MCF 10A (cell line): ENCODE data around the gene IL11RA. TPM values are rescaled to one million over a fixed set of nuclear protein-coding genes. Genes with fewer than 3 reads are reported as not detected.

Experiments used
- BruUV-seq: library from RNA; stranded (reverse); fragments of 400-500 nt; replicated peaks from 2 replicates; lab custom pipeline; 2021; lab: Mats Ljungman, UMichigan
- CTCF ChIA-PET: fragments of 300-600 bp; sonication (Branson Sonifier 250); formaldehyde crosslinking; extraction: SDS; loops from one replicate; lab custom pipeline; 2021; ENCODE audit warnings: antibody characterized with exemption, inconsistent platforms; lab: Yijun Ruan, JAX
- POLR2A ChIA-PET: fragments of 300-600, 350-650 bp; sonication (Branson Sonifier 250); formaldehyde crosslinking; extraction: SDS; loops from one replicate; lab custom pipeline; 2020; ENCODE audit warnings: antibody characterized with exemption, inconsistent platforms; lab: Yijun Ruan, JAX
- DNase-seq: peaks from one replicate; pipeline ENCODE4 v3.0.0-alpha.2; 2018; ENCODE audit not compliant: unreplicated experiment
- H3K27ac Mint-ChIP-seq: one replicate; pipeline ENCODE4 v1.8.0; 2022; ENCODE audit warnings: mild to moderate bottlenecking, low read depth, mixed read lengths; ENCODE audit not compliant: unreplicated experiment
- H3K27me3 Mint-ChIP-seq: one replicate; pipeline ENCODE4 v1.8.0; 2022; ENCODE audit warnings: mixed read lengths; ENCODE audit not compliant: insufficient read depth, unreplicated experiment
- H3K36me3 Mint-ChIP-seq: one replicate; pipeline ENCODE4 v1.8.0; 2022; ENCODE audit warnings: mild to moderate bottlenecking, moderate library complexity, mixed read lengths; ENCODE audit not compliant: insufficient read depth, unreplicated experiment
- H3K4me1 Mint-ChIP-seq: one replicate; pipeline ENCODE4 v1.8.0; 2022; ENCODE audit warnings: mixed read lengths; ENCODE audit not compliant: insufficient read depth, unreplicated experiment
- H3K4me3 Mint-ChIP-seq: one replicate; pipeline ENCODE4 v1.8.0; 2022; ENCODE audit warnings: mild to moderate bottlenecking, moderate library complexity, mixed read lengths; ENCODE audit not compliant: unreplicated experiment
- H3K9me3 Mint-ChIP-seq: one replicate; pipeline ENCODE4 v1.8.0; 2022; ENCODE audit warnings: mixed read lengths; ENCODE audit not compliant: unreplicated experiment
- intact Hi-C: fragments of 100-400 bp; cut with micrococcal nuclease; formaldehyde crosslinking; loops from 2 replicates; pipeline ENCODE4 v1.14.1; 2022
- total RNA-seq: library from RNA; stranded (reverse); gene quantifications from 2 replicates; pipeline ENCODE4 v1.2.3, GENCODE V29; 2022
- TF ChIP-seq, protein P1 (sequence below): fragments of 200-600 bp; IDR thresholded peaks from one replicate; pipeline ENCODE4 v1.8.0; 2022; ENCODE audit warnings: antibody characterized with exemption, mild to moderate bottlenecking; ENCODE audit not compliant: unreplicated experiment

The IL11RA gene
- total RNA-seq, 1 experiment from 2014 or later: 4.0 TPM

DNA sequence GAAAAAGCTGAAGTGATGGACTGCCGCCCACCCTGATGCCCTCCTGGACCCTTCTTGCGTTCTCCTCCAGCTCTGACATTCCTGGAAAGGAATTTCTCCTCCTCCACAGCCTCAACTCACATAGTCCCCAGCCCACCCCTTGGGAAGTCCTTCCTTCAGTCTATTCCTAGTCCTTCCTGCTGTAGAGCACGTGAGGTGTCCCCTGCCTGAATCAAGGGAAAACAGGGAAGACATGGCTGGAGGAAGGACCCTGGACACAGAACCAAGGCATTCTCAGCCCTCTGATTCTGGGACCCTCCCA lies 26.8 kb upstream of the IL11RA start:
- Mint-ChIP-seq H3K4me1 (peaks cover 10% of the 10 kb centered on the region), H3K36me3 (no peaks in the 10 kb centered on the region), H3K27me3 (peaks cover 47% of the 10 kb centered on the region), H3K4me3 (no peak overlapping the region), H3K27ac (no peak overlapping the region), H3K9me3 (no peaks in the 10 kb centered on the region)
- no TSS peak for BruUV-seq
- TF ChIP-seq, protein P1, sequence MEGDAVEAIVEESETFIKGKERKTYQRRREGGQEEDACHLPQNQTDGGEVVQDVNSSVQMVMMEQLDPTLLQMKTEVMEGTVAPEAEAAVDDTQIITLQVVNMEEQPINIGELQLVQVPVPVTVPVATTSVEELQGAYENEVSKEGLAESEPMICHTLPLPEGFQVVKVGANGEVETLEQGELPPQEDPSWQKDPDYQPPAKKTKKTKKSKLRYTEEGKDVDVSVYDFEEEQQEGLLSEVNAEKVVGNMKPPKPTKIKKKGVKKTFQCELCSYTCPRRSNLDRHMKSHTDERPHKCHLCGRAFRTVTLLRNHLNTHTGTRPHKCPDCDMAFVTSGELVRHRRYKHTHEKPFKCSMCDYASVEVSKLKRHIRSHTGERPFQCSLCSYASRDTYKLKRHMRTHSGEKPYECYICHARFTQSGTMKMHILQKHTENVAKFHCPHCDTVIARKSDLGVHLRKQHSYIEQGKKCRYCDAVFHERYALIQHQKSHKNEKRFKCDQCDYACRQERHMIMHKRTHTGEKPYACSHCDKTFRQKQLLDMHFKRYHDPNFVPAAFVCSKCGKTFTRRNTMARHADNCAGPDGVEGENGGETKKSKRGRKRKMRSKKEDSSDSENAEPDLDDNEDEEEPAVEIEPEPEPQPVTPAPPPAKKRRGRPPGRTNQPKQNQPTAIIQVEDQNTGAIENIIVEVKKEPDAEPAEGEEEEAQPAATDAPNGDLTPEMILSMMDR: no peak
- DNase-seq: no peak
- ChIA-PET CTCF (interaction anchor here (0.9 to 4.7 kb wide), 5 partner anchors 9 to 33 kb away, joined by 3 to 36 read pairs (median 4); no protein-coding TSS in a partner anchor), POLR2A (interaction anchor here (2.0 kb wide), 1 partner anchor 13 kb away, joined by 4 read pairs; no protein-coding TSS in a partner anchor)
- intact Hi-C loops: no loop called here

DNA sequence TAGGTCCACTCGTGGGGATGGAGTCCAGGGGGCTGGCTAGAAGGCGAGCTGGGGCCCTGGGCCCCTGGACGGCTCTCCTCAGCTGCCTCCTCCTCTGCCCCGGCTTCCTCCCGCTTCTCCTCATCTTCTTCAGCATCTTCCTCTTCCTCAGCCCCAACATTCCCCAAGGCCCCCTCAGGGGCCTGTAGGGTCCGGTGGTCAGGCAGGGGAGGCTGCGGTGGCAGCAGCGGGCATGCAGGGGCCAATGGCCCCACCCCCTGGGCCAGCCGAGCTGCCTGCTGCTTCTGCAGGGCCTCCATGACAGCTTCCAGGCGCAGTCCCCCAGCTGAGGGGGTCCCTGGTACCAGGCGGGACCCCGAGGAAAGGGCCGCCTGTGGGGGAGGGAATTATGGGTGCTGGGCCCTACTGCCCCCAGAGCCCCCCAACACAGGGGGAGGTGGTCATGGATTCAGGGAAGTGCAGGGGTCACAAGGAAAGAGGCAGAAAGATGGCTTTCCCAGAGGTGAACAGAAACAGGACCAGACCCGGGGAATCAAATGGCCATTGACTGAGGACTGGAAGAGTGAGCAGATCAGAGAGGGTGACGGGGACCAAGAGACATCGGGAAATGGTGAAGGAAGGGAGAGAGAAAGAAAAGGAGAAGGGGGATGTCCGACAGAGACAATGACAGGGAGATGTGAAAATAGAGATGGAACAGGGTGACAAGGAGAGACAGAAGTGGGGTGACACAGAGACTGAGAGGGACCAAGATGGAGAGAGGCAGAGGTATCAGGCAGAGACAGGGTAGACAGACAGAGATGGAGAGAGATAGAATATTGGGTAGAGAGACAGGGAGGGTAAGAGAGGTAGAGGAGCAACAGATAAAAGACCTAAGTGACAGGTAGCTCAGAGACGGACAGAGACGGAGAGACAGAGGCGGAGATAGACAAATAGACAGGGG lies 24.0 kb upstream of the IL11RA start:
- no peak for DNase-seq
- TF ChIP-seq, protein P1: no peak
- Mint-ChIP-seq H3K4me1 (peaks cover 19% of the 10 kb centered on the region), H3K36me3 (no peaks in the 10 kb centered on the region), H3K27me3 (peaks cover 56% of the 10 kb centered on the region), H3K27ac (peak overlapping the region; percentile 2), H3K4me3 (peak overlapping the region; percentile 66), H3K9me3 (no peaks in the 10 kb centered on the region)
- ChIA-PET POLR2A (interaction anchor here (3.9 kb wide), 1 partner anchor 7 kb away, joined by 19 read pairs; the partner anchor contains the start of gene DCTN3), CTCF (interaction anchor here (0.5 to 1.5 kb wide), 2 partner anchors 74 to 75 kb away, joined by 3 to 4 read pairs; no protein-coding TSS in a partner anchor)
- intact Hi-C loops: no loop called here
- BruUV-seq: no TSS peak

DNA sequence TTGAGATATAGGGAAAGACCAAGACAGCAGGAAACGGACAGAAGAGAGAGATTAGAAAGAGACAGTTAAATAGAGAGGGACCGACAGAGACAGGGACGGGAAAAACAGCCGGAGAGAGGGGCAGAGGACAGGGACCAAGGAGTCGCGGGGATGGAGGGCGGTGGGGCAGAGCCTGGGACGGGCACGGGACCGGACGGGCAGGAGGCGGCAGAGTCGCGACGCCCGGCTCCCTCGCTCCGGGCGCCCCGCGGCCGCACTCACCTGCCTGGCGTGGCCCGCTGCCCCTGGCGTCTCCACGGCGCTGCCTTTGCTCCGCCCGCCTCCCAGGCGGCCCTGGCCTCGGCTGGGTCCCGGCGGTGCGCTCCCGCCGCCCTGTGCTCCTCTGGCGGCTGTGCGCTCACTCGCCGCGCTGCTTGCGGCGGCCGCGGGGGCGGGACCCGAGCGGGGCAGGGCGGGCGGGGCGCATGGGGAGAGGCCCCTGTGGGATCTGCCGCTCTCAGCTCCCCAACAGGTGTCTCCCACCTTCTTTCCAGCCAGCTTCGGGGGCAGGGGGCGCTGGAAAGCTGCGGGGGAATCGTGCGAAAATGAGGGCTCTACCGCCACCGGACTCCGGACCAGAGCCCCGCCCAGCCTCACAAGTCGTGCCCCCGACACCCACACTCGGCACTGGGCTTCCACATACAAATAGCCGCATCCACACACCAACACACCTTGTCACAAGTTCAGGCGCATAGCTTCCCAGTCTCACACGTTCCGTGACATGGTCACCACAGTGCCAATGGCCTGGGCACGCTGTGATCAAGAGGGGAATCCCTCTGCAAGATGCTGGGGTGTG lies 23.1 kb upstream of the IL11RA start, which contains the start of gene ARID3C:
Gene ARID3C (minus strand): TSS at position 411 of the 835 bp plus-strand sequence. CDS start 1,052 bp downstream, outside the sequence.
- intact Hi-C loops: no loop called here
- peak within 1 kb of the TSS; percentile 66 for H3K4me3 Mint-ChIP-seq
- ChIA-PET CTCF (interaction anchor here (0.8 to 1.5 kb wide), 3 partner anchors 74 to 271 kb away, joined by 3 to 4 read pairs (median 3); no protein-coding TSS in a partner anchor), POLR2A (interaction anchor here (3.9 kb wide), 1 partner anchor 8 kb away, joined by 19 read pairs; the partner anchor contains the start of gene DCTN3)
- TF ChIP-seq, protein P1: no peak
- no peak for DNase-seq
- BruUV-seq: no TSS peak
- H3K27ac Mint-ChIP-seq: peak within 1 kb of the TSS; percentile 2
- peaks cover 56% of the 10 kb centered on the region for H3K27me3 Mint-ChIP-seq
- H3K36me3 Mint-ChIP-seq: no peaks in the 10 kb centered on the region
- H3K4me1 Mint-ChIP-seq: peaks cover 22% of the 10 kb centered on the region
- H3K9me3 Mint-ChIP-seq: no peaks in the 10 kb centered on the region
